Measurements from ENCODE around the gene SRBD1. TPM values are rescaled to one million over a fixed set of nuclear protein-coding genes. Genes with fewer than 3 reads are reported as not detected.

Gene SRBD1
- total RNA-seq, 1 donor from 2014 or later, result 11.2 TPM

DNA sequence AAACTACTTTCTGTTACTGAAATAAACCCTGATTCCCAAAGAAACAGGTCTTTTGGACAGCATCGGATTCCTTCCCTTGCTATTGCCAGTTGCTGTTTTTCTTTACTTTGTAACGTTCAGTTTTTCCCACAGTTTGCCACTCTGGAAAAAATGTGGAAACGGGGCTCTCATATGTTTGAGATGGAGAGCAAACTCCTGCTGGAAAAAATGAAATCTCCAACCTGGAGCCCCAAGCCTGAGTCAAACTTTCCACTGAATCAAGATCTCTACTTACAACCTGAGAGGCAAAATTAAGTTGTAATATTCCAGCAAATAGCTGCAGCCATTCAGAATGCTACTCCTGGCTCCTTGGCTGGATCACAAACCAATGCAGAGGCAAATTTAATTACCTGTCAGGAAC lies 270.7 kb downstream of the SRBD1 start:
- no peaks in the 10 kb centered on the region for H3K27me3 Mint-ChIP-seq (ENCODE audit: low read depth)
- DNase-seq (ENCODE audit: low spot score), result no peak

DNA sequence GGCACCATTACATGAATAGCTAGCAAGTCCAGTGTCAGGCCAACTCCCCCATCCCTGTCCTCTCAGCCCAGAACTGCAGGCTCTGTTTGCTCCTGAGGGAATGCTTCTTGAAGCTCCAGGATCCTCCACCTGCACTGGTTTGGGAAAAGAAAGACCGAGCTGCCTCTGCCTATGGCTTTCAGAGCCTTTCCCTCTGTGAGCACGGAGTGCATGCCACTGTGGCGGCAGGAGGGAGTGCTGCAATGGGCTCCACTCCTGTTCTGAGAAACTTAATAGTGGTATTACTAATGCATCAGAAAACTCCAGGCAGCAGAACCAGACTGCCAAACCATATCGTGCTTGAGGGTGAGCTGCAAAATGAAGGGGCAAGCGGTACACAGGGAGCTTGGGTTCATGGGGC lies 271.8 kb downstream of the SRBD1 start:
- Mint-ChIP-seq H3K36me3 (ENCODE audit: low read depth) (no peaks in the 10 kb centered on the region), H3K9me3 (ENCODE audit: low read depth) (no peaks in the 10 kb centered on the region), H3K27ac (ENCODE audit: unreplicated experiment) (no peak overlapping the region), H3K4me1 (ENCODE audit: low read depth) (peaks cover 37% of the 10 kb centered on the region), H3K27me3 (ENCODE audit: low read depth) (no peaks in the 10 kb centered on the region), H3K4me3 (ENCODE audit: unreplicated experiment) (no peak overlapping the region)
- TF ChIP-seq CTCF (IDR thresholded peaks at IDR 0.05), result no peak
- DNase-seq (ENCODE audit: low spot score), result no peak

More for the DNA sequence above, 270.7 kb downstream of the SRBD1 start:
- Mint-ChIP-seq H3K4me1 (ENCODE audit: low read depth) (peaks cover 39% of the 10 kb centered on the region), H3K36me3 (ENCODE audit: low read depth) (no peaks in the 10 kb centered on the region), H3K4me3 (ENCODE audit: unreplicated experiment) (no peak overlapping the region), H3K9me3 (ENCODE audit: low read depth) (no peaks in the 10 kb centered on the region), H3K27ac (ENCODE audit: unreplicated experiment) (no peak overlapping the region)
- no peak for TF ChIP-seq CTCF (IDR thresholded peaks at IDR 0.05)

Other genes with a start within 250 kb of the SRBD1 start
- 8.6 to 12.0 TPM (median 9.6 TPM) in 3 replicates for gene PRKCE, start 40.4 kb upstream of the SRBD1 start, total RNA-seq

Measured in chondrocyte (in vitro differentiated cells).